Measurements from ENCODE around the gene BRD7. TPM values are rescaled to one million over a fixed set of nuclear protein-coding genes. Genes with fewer than 3 reads are reported as not detected.

The BRD7 gene
- total RNA-seq, 4 donors from 2014 or later: 27.8 to 46.2 (median 36.8) TPM

- Histone ChIP-seq H3K27me3 (no peaks in the 10 kb centered on the region), H3K36me3 (peaks cover 0 to 4% (median 0%) of the 10 kb centered on the region in 3 donors), H3K4me3 (no peak overlapping the region), H3K9me3 (no peaks in the 10 kb centered on the region), H3K27ac (no peak overlapping the region), H3K4me1 (peaks cover 0 to 16% (median 9%) of the 10 kb centered on the region in 4 donors)
- TF ChIP-seq CTCF (IDR thresholded peaks at IDR 0.05) (no peak), POLR2A (IDR thresholded peaks at IDR 0.05) (no peak)
- DNase-seq: no peak
These were observed 2.4 kb upstream of the BRD7 start for GRCh38 chr16:50371036-50371716.

GRCh38 chr16:50369133-50369804 is 481 bp upstream of the BRD7 start:
- H3K36me3 ChIP-seq: peaks cover 0 to 12% (median 0%) of the 10 kb centered on the region in 3 donors
- no peak for DNase-seq
- no peaks in the 10 kb centered on the region for H3K9me3 ChIP-seq
- H3K4me3 ChIP-seq: peak overlapping the region; percentile 44 to 99 (median 94)
- H3K4me1 ChIP-seq: peaks cover 0 to 20% (median 9%) of the 10 kb centered on the region in 4 donors
- H3K27me3 ChIP-seq: no peaks in the 10 kb centered on the region
- TF ChIP-seq CTCF (IDR thresholded peaks at IDR 0.05): no peak
- TF ChIP-seq POLR2A (IDR thresholded peaks at IDR 0.05): no peak
- H3K27ac ChIP-seq: peak overlapping the region; percentile 47 to 85 (median 66)

- TF ChIP-seq POLR2A (IDR thresholded peaks at IDR 0.05): no peak
- TF ChIP-seq CTCF (IDR thresholded peaks at IDR 0.05): no peak
- Histone ChIP-seq H3K36me3 (peaks cover 0 to 25% (median 0%) of the 10 kb centered on the region in 3 donors), H3K27ac (peak overlapping the region; percentile 72 to 85 (median 78)), H3K9me3 (no peaks in the 10 kb centered on the region), H3K27me3 (no peaks in the 10 kb centered on the region), H3K4me1 (peaks cover 0 to 20% (median 9%) of the 10 kb centered on the region in 4 donors), H3K4me3 (peak overlapping the region; percentile 94 to 99 (median 94))
- no peak for DNase-seq
These were observed 895 bp downstream of the BRD7 start for GRCh38 chr16:50367777-50368409.

GRCh38 chr16:50365791-50366575 is 2.8 kb downstream of the BRD7 start:
- DNase-seq: no peak
- no peaks in the 10 kb centered on the region for H3K27me3 ChIP-seq
- H3K27ac ChIP-seq: no peak overlapping the region
- H3K4me1 ChIP-seq: peaks cover 0 to 20% (median 9%) of the 10 kb centered on the region in 4 donors
- no peaks in the 10 kb centered on the region for H3K9me3 ChIP-seq
- no peak for TF ChIP-seq CTCF (IDR thresholded peaks at IDR 0.05)
- no peak for TF ChIP-seq POLR2A (IDR thresholded peaks at IDR 0.05)
- no peak overlapping the region for H3K4me3 ChIP-seq
- H3K36me3 ChIP-seq: peaks cover 0 to 40% (median 0%) of the 10 kb centered on the region in 3 donors

GRCh38 chr16:50363656-50364055 is 5.1 kb downstream of the BRD7 start:
- no peak for DNase-seq
- no peak for TF ChIP-seq CTCF (IDR thresholded peaks at IDR 0.05)
- no peak for TF ChIP-seq POLR2A (IDR thresholded peaks at IDR 0.05)
- H3K9me3 ChIP-seq: no peaks in the 10 kb centered on the region
- H3K27ac ChIP-seq: no peak overlapping the region
- H3K27me3 ChIP-seq: no peaks in the 10 kb centered on the region
- H3K4me3 ChIP-seq: no peak overlapping the region
- peaks cover 0 to 29% (median 6%) of the 10 kb centered on the region in 4 donors for H3K4me1 ChIP-seq
- peaks cover 0 to 55% (median 0%) of the 10 kb centered on the region in 3 donors for H3K36me3 ChIP-seq

Measured in Peyer's patch (tissue), 4 donors.